Neural crest cell (in vitro differentiated cells): Measurements from ENCODE around the gene COL21A1. TPM values are rescaled to one million over a fixed set of nuclear protein-coding genes. Genes with fewer than 3 reads are reported as not detected.

Source experiments
- DNase-seq: peaks from one replicate; pipeline ENCODE4 v3.0.0; 2021; ENCODE audit warnings: low read depth, mixed read lengths, low spot score
- H3K27ac Mint-ChIP-seq: one replicate; pipeline ENCODE4 v1.8.0; 2021; ENCODE audit warnings: mild to moderate bottlenecking, mixed read lengths; ENCODE audit not compliant: unreplicated experiment
- H3K27me3 Mint-ChIP-seq: 2 replicates; pipeline ENCODE4 v1.8.0; 2021; ENCODE audit warnings: low read depth, mild to moderate bottlenecking, mixed read lengths
- H3K36me3 Mint-ChIP-seq: 2 replicates; pipeline ENCODE4 v1.8.0; 2021; ENCODE audit warnings: low read depth, mild to moderate bottlenecking, mixed read lengths
- H3K4me1 Mint-ChIP-seq: 2 replicates; pipeline ENCODE4 v1.8.0; 2021; ENCODE audit warnings: mixed read lengths
- H3K4me3 Mint-ChIP-seq: one replicate; pipeline ENCODE4 v1.8.0; 2021; ENCODE audit warnings: mild to moderate bottlenecking, mixed read lengths
- H3K9me3 Mint-ChIP-seq: 2 replicates; pipeline ENCODE4 v1.8.0; 2021; ENCODE audit warnings: mixed read lengths
- total RNA-seq: library from RNA; stranded (reverse); gene quantifications from 2 replicates; pipeline ENCODE4 v1.2.1, GENCODE V29; 2021
- TF ChIP-seq, protein P1 (sequence below): fragments of 200-600 bp; sonication (generic); conservative IDR thresholded peaks from 2 replicates; pipeline ENCODE4 v1.5.0; 2021; ENCODE audit warnings: antibody characterized with exemption, mild to moderate bottlenecking

The COL21A1 gene
- total RNA-seq, 1 donor from 2014 or later: not detected

DNA sequence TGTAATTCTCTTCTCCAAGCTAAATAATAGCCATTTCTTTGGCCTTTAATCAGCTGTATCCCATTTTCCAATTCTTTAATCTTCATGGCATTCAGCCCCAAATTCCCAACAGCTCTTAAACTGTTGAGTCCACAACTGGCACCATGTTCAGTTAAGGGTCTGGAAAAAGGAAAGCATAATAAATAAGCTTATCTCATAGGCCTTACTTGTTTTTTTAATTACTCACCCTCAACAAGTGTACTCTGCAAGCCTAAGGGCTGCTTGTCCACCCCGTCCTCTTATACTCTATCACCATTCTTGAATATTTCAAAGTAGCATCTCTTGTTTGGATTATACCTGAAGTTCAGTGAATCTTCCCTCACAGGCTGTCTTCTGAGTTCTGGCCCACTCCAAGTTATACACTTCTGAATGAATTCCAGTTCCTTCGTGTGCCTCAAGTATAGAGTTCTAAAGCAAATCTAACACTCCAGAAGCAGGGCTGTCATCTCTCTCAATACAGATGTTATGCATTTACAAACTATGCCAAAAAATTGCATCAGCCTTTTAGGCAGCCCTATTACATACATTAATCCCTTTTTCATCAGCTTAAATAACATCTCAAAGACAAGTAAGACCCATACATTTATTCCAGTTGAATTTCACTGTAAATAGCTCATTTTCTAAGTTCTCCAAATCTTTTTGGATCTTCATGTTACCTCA lies 98.7 kb downstream of the COL21A1 start:
- Mint-ChIP-seq H3K27ac (no peak overlapping the region), H3K9me3 (peaks cover 4% of the 10 kb centered on the region), H3K36me3 (no peaks in the 10 kb centered on the region), H3K4me3 (no peak overlapping the region), H3K27me3 (no peaks in the 10 kb centered on the region), H3K4me1 (no peaks in the 10 kb centered on the region)
- TF ChIP-seq, protein P1, sequence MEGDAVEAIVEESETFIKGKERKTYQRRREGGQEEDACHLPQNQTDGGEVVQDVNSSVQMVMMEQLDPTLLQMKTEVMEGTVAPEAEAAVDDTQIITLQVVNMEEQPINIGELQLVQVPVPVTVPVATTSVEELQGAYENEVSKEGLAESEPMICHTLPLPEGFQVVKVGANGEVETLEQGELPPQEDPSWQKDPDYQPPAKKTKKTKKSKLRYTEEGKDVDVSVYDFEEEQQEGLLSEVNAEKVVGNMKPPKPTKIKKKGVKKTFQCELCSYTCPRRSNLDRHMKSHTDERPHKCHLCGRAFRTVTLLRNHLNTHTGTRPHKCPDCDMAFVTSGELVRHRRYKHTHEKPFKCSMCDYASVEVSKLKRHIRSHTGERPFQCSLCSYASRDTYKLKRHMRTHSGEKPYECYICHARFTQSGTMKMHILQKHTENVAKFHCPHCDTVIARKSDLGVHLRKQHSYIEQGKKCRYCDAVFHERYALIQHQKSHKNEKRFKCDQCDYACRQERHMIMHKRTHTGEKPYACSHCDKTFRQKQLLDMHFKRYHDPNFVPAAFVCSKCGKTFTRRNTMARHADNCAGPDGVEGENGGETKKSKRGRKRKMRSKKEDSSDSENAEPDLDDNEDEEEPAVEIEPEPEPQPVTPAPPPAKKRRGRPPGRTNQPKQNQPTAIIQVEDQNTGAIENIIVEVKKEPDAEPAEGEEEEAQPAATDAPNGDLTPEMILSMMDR: no peak
- no peak for DNase-seq

DNA sequence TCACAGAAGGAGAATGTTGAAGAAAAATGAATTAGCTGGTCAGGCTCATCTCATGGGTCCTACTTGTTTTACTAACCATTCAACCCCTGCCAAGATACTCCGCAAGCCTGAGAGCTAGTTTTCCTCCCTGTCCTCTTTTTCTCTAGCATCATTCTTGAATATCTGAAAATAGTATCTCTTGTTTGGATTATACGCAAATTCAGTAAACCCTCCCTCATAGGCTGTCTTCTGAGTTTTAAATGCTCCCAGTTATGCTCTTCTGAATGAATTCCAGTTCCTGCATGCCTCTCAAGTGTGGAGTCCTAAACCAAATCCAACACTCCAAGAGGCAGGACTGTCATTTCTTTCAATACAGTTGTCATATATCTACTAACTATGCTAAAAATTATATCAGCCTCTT lies 99.6 kb downstream of the COL21A1 start:
- no peaks in the 10 kb centered on the region for H3K4me1 Mint-ChIP-seq
- DNase-seq: no peak
- TF ChIP-seq, protein P1: no peak
- no peak overlapping the region for H3K4me3 Mint-ChIP-seq
- H3K36me3 Mint-ChIP-seq: no peaks in the 10 kb centered on the region
- H3K27me3 Mint-ChIP-seq: no peaks in the 10 kb centered on the region
- peaks cover 7% of the 10 kb centered on the region for H3K9me3 Mint-ChIP-seq
- no peak overlapping the region for H3K27ac Mint-ChIP-seq

DNA sequence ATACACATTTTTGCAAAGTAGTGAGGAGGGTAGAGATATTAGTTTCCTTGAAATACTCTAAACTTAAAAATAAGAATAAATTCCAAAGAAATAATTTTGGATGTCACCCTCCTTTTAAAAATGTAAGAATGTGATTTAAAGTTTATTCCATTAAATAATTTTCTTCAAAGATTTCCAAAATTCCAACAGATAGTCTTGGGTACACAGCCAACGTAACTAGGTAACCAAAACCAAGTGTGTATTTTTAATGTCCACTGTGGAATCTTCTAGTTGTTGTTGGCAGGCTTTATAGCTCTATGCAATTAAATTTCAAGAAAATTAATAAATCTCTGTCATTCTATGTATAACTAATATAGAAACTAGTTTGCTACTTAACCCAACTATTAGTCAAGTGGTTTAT lies 101.3 kb downstream of the COL21A1 start:
- DNase-seq: no peak
- no peak overlapping the region for H3K27ac Mint-ChIP-seq
- no peak overlapping the region for H3K4me3 Mint-ChIP-seq
- TF ChIP-seq, protein P1: no peak
- no peaks in the 10 kb centered on the region for H3K4me1 Mint-ChIP-seq
- no peaks in the 10 kb centered on the region for H3K36me3 Mint-ChIP-seq
- H3K27me3 Mint-ChIP-seq: no peaks in the 10 kb centered on the region
- peaks cover 7% of the 10 kb centered on the region for H3K9me3 Mint-ChIP-seq

DNA sequence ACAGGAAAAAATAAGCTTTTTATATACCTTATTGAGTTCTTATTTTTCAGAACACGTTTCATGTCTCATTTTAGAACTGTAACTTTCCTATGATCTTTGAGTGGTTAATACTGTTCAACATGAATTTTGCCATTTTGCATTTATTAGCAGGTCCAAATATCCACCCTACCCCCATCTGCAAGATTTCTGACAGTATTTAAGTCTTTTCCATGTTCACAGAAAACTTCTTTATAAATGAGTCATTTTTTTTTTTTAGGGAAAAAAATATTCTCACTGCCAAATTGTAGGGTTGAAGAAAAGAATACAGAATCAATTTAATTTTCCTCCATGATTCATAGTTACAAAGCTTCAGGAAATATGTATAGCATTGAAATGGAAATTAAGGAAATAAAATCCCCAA lies 101.8 kb downstream of the COL21A1 start:
- no peak overlapping the region for H3K4me3 Mint-ChIP-seq
- no peak for DNase-seq

DNA sequence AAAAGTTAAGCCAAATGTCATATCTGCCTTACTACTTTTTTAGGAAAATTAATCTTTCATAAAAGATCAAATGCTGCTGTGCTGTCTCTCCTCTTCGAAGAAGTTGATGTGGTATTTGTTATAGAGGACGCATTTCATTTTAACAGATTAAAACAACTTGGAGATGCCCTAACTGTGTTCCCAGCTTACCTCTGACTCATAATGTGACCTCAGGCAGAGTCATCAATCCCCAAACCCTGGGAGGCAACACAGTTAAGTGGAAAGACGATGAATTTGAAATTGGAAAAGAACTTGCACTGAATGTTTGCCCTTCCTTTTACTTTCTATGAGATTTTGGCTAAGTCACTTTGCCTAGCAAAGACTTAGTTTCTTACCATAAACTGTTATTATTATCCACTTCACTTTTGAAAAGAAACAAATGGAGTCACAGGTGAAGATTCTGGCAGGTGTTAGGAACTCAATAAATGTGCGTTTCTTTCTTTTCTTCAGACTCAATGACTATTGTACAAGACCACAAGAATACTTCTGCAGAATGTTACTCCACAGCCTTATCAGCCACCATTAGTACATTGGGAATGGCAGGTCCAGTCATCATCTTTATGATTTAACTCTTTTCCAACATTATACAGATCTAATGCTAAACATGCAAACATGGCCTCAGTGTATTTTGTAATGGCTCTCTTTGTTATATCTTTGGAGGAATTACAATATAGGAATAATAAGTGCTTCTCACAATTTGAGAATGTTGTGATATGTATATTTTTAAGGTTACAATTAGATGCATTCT lies 102.6 kb downstream of the COL21A1 start:
- Mint-ChIP-seq H3K9me3 (peaks cover 7% of the 10 kb centered on the region), H3K4me1 (no peaks in the 10 kb centered on the region), H3K36me3 (no peaks in the 10 kb centered on the region), H3K4me3 (no peak overlapping the region), H3K27ac (no peak overlapping the region), H3K27me3 (no peaks in the 10 kb centered on the region)
- DNase-seq: no peak
- TF ChIP-seq, protein P1: no peak

More for the DNA sequence above, 101.8 kb downstream of the COL21A1 start:
- H3K36me3 Mint-ChIP-seq: no peaks in the 10 kb centered on the region
- TF ChIP-seq, protein P1: no peak
- H3K4me1 Mint-ChIP-seq: no peaks in the 10 kb centered on the region
- H3K27me3 Mint-ChIP-seq: no peaks in the 10 kb centered on the region
- peaks cover 7% of the 10 kb centered on the region for H3K9me3 Mint-ChIP-seq
- no peak overlapping the region for H3K27ac Mint-ChIP-seq
